ENCODE results near the gene DOK6.
A peak's percentile ranks its signal among the peaks of the same experiment; 100 is the strongest.

DOK6 gene

GRCh38 chr18:69580107-69580506, 179.4 kb downstream of the DOK6 start:
- DNase-seq (ENCODE audit: low read depth), result peak; percentile 6
- no peak for TF ChIP-seq CTCF (IDR thresholded peaks at IDR 0.05; ENCODE audit: insufficient read depth, low read depth, low read length, missing control alignments)
- no peak overlapping the region for H3K4me3 ChIP-seq (ENCODE audit: low read length)

- no peak for DNase-seq (ENCODE audit: low read depth)
- no peak for TF ChIP-seq CTCF (IDR thresholded peaks at IDR 0.05; ENCODE audit: insufficient read depth, low read depth, low read length, missing control alignments)
- no peak overlapping the region for H3K4me3 ChIP-seq (ENCODE audit: low read length)
These were observed 183.7 kb downstream of the DOK6 start for GRCh38 chr18:69584429-69584828.

GRCh38 chr18:69585696-69586095, 185.0 kb downstream of the DOK6 start:
- DNase-seq (ENCODE audit: low read depth), result no peak
- no peak for TF ChIP-seq CTCF (IDR thresholded peaks at IDR 0.05; ENCODE audit: insufficient read depth, low read depth, low read length, missing control alignments)
- no peak overlapping the region for H3K4me3 ChIP-seq (ENCODE audit: low read length)

- TF ChIP-seq CTCF (IDR thresholded peaks at IDR 0.05; ENCODE audit: insufficient read depth, low read depth, low read length, missing control alignments), result no peak
- H3K4me3 ChIP-seq (ENCODE audit: low read length), result no peak overlapping the region
- no peak for DNase-seq (ENCODE audit: low read depth)
These were observed 185.8 kb downstream of the DOK6 start for GRCh38 chr18:69586537-69586936.

GRCh38 chr18:69588301-69588700, 187.6 kb downstream of the DOK6 start:
- no peak overlapping the region for H3K4me3 ChIP-seq (ENCODE audit: low read length)
- no peak for TF ChIP-seq CTCF (IDR thresholded peaks at IDR 0.05; ENCODE audit: insufficient read depth, low read depth, low read length, missing control alignments)
- no peak for DNase-seq (ENCODE audit: low read depth)

- no peak overlapping the region for H3K4me3 ChIP-seq (ENCODE audit: low read length)
- no peak for DNase-seq (ENCODE audit: low read depth)
These were observed 189.5 kb downstream of the DOK6 start for GRCh38 chr18:69590150-69590549.

More at GRCh38 chr18:69590150-69590549, 189.5 kb downstream of the DOK6 start:
- TF ChIP-seq CTCF (IDR thresholded peaks at IDR 0.05; ENCODE audit: insufficient read depth, low read depth, low read length, missing control alignments), result no peak

Measured in epithelial cell of esophagus (primary cell).